Kidney epithelial cell (primary cell): ENCODE results near the gene GGPS1. TPM values are rescaled to one million over a fixed set of nuclear protein-coding genes. Genes with fewer than 3 reads are reported as not detected.

Source experiments
- DNase-seq: peaks from one replicate; pipeline ENCODE4 v3.0.0-alpha.2; 2010; ENCODE audit warnings: low read depth
- H3K27me3 ChIP-seq: 2 replicates; pipeline ENCODE4 v1.6.0; 2011; ENCODE audit warnings: low read length; ENCODE audit not compliant: control insufficient read depth, insufficient read depth
- H3K36me3 ChIP-seq: 2 replicates; pipeline ENCODE4 v1.5.1; 2011; ENCODE audit warnings: low read length; ENCODE audit not compliant: control insufficient read depth, insufficient read depth
- H3K4me3 ChIP-seq: 2 replicates; pipeline ENCODE4 v1.5.1; 2011; ENCODE audit warnings: low read depth, mild to moderate bottlenecking, control low read depth, low read length
- total RNA-seq: library from RNA; depleted of rRNA; stranded (reverse); fragments of >200 nt; gene quantifications from 2 replicates; pipeline ENCODE4 v1.2.3, GENCODE V29; 2015
- TF ChIP-seq, protein P1 (sequence below): IDR thresholded peaks from 2 replicates; pipeline ENCODE4 v1.5.1; 2011; ENCODE audit warnings: mild to moderate bottlenecking, moderate library complexity, low read length, control low read depth, inconsistent platforms; ENCODE audit not compliant: insufficient read depth, poor library complexity, severe bottlenecking

GGPS1 gene
- total RNA-seq, 1 donor from 2014 or later: 34.9 TPM

DNA sequence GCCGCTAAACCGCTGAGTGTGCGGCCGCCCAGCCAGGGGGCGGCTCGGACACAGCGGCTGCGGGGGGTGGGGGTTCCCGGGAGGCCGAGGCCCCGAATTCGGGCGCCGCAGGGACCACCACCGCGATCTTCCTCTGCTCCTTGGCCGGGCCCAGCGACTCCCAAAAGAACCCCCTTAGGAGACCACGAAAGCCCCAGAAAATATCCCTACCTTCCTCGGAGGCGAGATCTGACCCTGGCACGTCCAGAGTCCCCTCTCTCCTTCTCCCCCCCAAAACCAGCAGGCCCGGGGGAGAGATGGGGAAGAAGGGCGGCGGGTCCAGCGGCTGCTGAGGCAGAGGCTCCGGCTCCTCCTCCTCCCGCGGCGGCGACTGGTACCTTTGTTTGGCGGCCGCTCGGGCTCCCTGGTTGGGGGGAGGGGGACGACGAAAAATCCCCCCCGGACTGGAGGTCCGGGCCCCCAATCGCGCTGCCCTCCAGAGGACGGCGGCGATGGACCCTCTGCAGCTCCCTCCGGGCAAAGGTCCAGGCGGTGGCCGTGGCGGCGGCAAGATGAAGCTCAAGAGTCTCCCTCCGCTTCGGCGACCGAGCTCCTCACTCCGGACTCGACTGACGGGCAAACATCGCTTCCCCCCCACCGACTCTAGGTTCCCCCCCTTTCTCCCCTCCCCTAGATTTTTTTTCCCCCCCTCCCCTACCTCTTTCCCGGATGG is 655 bp upstream of the GGPS1 start, which contains the start of gene ARID4B:
ARID4B (minus strand) TSS at position 621 of the 712 bp plus-strand sequence. CDS start 1,260 bp downstream, outside the sequence.
- no peak for DNase-seq
- peak within 1 kb of the TSS; percentile 82 for H3K4me3 ChIP-seq
- TF ChIP-seq, protein P1, sequence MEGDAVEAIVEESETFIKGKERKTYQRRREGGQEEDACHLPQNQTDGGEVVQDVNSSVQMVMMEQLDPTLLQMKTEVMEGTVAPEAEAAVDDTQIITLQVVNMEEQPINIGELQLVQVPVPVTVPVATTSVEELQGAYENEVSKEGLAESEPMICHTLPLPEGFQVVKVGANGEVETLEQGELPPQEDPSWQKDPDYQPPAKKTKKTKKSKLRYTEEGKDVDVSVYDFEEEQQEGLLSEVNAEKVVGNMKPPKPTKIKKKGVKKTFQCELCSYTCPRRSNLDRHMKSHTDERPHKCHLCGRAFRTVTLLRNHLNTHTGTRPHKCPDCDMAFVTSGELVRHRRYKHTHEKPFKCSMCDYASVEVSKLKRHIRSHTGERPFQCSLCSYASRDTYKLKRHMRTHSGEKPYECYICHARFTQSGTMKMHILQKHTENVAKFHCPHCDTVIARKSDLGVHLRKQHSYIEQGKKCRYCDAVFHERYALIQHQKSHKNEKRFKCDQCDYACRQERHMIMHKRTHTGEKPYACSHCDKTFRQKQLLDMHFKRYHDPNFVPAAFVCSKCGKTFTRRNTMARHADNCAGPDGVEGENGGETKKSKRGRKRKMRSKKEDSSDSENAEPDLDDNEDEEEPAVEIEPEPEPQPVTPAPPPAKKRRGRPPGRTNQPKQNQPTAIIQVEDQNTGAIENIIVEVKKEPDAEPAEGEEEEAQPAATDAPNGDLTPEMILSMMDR: no peak
- H3K27me3 ChIP-seq: no peaks in the 10 kb centered on the region
- H3K36me3 ChIP-seq: no peaks in the 10 kb centered on the region

DNA sequence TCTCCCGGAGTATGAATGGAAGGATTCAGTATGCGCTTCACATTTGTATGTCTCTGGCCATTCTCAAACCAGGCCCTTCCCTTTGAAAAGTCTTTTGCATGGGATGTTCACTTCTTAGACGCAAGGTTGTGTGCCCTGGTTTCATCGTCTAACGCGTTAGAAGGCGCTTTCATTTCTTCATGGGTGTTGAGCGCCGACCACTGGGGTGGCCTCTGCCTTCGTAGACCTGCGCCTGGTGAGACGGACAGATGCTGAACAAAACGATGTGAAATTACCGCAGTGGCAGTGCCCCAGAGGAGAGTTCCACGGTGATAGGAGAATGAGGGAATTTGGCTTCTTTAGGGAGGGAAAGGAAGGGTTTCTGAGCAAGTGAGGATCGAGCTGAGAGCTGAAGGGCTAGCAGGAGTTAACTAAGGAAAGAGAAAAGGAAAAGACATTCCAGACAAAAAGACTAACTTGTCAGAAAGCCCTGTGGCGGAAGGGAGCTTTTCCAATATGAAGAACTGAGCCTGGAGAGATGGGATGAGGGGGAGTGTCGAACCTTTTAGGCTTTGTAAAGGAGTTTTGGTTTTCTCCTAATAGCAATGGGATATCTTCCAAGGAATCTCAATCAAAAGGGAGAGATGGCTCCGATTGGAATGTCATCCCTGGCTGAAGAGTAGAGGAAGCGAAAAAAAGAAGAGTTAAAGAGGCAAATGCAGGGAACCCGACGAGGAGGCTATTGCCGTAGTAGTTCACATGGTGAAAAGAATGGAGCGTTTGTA is 951 bp downstream of the GGPS1 start:
- TF ChIP-seq, protein P1: peak; percentile 24

DNA sequence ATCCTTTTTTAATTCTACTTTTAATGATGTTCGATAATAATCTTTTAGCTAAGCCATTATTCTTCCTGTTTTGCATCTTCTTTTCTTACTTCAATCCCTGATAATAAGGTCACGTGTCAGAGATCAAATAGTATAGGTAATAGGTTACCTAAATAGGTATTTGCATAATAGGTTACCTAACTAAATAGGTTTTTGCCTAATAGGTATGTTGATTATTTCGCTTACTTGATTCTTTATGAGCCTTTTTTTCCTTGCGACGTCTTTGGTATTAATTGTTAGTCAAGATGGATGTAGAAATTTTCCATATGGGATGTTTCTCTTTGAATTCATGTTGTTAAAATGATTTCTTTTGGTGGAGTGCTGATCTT is 2.5 kb downstream of the GGPS1 start:
- Histone ChIP-seq H3K27me3 (no peaks in the 10 kb centered on the region), H3K4me3 (peak overlapping the region; percentile 10), H3K36me3 (no peaks in the 10 kb centered on the region)
- no peak for DNase-seq
- TF ChIP-seq, protein P1: no peak

More for the DNA sequence above, 951 bp downstream of the GGPS1 start:
- Histone ChIP-seq H3K36me3 (no peaks in the 10 kb centered on the region), H3K27me3 (no peaks in the 10 kb centered on the region), H3K4me3 (peak overlapping the region; percentile 82)
- DNase-seq: peak; percentile 16

DNA sequence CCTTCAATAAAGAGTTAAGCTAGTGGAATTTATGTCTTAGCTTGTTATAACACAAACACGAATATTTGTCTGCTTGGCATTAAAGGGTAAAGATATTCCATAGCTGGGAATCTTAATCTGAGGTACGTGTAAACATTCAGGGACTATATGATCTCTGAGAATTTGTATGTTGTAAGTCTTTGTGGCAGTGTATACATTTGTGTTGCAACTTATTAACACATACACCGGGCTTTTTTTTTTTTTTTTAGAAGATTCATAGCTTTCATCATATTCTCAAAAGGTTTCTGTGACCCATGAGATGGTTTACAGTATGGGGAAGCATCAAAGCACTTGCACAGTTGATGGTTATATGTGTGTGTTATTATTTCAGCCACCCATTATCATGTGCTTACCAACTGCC is 3.0 kb downstream of the GGPS1 start:
- H3K4me3 ChIP-seq: no peak overlapping the region
- no peak for DNase-seq

DNA sequence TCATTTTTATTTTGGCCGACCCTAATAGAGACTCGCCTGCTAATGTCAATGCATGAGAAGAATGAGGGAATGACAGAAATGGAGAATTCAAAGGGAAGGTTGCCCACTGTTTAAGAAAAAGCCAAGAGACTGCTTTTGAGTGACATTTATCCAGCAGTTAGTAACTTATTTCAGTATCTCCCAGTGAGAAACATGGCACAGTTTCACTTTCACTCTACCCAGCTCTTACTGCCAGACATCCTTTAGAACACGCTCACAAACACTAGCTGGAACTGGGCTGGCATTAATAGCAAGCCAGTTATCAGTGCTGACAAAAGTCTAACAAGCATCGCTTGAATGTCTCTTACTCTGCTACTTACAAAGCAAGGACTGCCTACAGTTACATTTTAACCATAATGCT is 8.5 kb downstream of the GGPS1 start:
- TF ChIP-seq, protein P1: no peak
- DNase-seq: no peak
- Histone ChIP-seq H3K27me3 (no peaks in the 10 kb centered on the region), H3K36me3 (no peaks in the 10 kb centered on the region), H3K4me3 (no peak overlapping the region)

More for the DNA sequence above, 3.0 kb downstream of the GGPS1 start:
- TF ChIP-seq, protein P1: no peak
- H3K36me3 ChIP-seq: no peaks in the 10 kb centered on the region
- H3K27me3 ChIP-seq: no peaks in the 10 kb centered on the region
